KMS-11 (cell line): ENCODE results near the gene YBEY.
"Not testable (repeated sequence)": the region's sequence is repeated elsewhere in the genome, so short reads cannot be mapped to it uniquely, and the experiment has no call there.

Source experiments
- H2AFZ ChIP-seq: fragments of 200-600 bp; sonication (generic); 2 replicates; pipeline ENCODE4 v1.6.1; 2016; ENCODE audit warnings: antibody characterized with exemption, mixed run types, low read depth
- H3K27ac ChIP-seq: fragments of 200-600 bp; sonication (generic); 2 replicates; pipeline ENCODE4 v1.6.1; 2016; ENCODE audit warnings: mild to moderate bottlenecking, mixed run types
- H3K27me3 ChIP-seq: fragments of 200-600 bp; sonication (generic); 2 replicates; pipeline ENCODE4 v1.6.1; 2017; ENCODE audit warnings: mild to moderate bottlenecking, low read depth, mixed run types, moderate library complexity; ENCODE audit not compliant: insufficient read depth
- H3K36me3 ChIP-seq: fragments of 200-600 bp; sonication (generic); 2 replicates; pipeline ENCODE4 v1.6.1; 2017; ENCODE audit warnings: mild to moderate bottlenecking, mixed run types; ENCODE audit not compliant: insufficient read depth
- H3K4me1 ChIP-seq: fragments of 200-600 bp; sonication (generic); 2 replicates; pipeline ENCODE4 v1.6.1; 2016; ENCODE audit warnings: mild to moderate bottlenecking, low read depth, mixed run types; ENCODE audit not compliant: poor library complexity, severe bottlenecking
- H3K4me2 ChIP-seq: fragments of 200-600 bp; sonication (generic); 2 replicates; pipeline ENCODE4 v1.7.0; 2016; ENCODE audit warnings: mild to moderate bottlenecking, mixed run types
- H3K4me3 ChIP-seq: fragments of 200-600 bp; sonication (generic); IDR thresholded peaks from 2 replicates; pipeline ENCODE4 v1.6.1; 2017; ENCODE audit warnings: low read depth, low read length, mixed read lengths; ENCODE audit not compliant: insufficient read depth
- H3K79me2 ChIP-seq: fragments of 200-600 bp; sonication (generic); 2 replicates; pipeline ENCODE4 v1.6.1; 2016; ENCODE audit warnings: low read depth, mixed run types; ENCODE audit not compliant: insufficient read depth
- H3K9ac ChIP-seq: fragments of 200-600 bp; sonication (generic); 2 replicates; pipeline ENCODE4 v1.6.1; 2016; ENCODE audit warnings: mild to moderate bottlenecking, mixed run types
- H4K20me1 ChIP-seq: fragments of 200-600 bp; sonication (generic); 2 replicates; pipeline ENCODE4 v1.6.1; 2016; ENCODE audit warnings: mild to moderate bottlenecking, mixed run types; ENCODE audit not compliant: insufficient read depth
- CTCF ChIP-seq: fragments of 200-600 bp; sonication (generic); conservative IDR thresholded peaks from 2 replicates; pipeline ENCODE4 v1.6.1; 2017; ENCODE audit warnings: low read depth, mild to moderate bottlenecking, antibody characterized with exemption, low read length, moderate library complexity, mixed read lengths

The YBEY gene

GRCh38 chr21:46285761-46286647, at the start of gene YBEY:
Gene YBEY, plus strand, starts transcription at chr21:46286342. Its CDS starts 572 bp downstream, at chr21:46286914.
- peaks cover 8% of the 10 kb centered on the region; the same call in 1 of the 2 replicates for H3K36me3 ChIP-seq
- H4K20me1 ChIP-seq = no peaks in the 10 kb centered on the region
- no peak; the same call in 1 of the 2 replicates for TF ChIP-seq CTCF
- H2AFZ ChIP-seq = peak within 1 kb of the TSS; percentile 80
- peak within 1 kb of the TSS; percentile 75 for H3K9ac ChIP-seq
- peak within 1 kb of the TSS; percentile 77 for H3K27ac ChIP-seq
- H3K79me2 ChIP-seq = peaks cover 56% of the 10 kb centered on the region
- no peaks in the 10 kb centered on the region for H3K27me3 ChIP-seq
- no peak within 1 kb of the TSS for H3K4me3 ChIP-seq
- H3K4me1 ChIP-seq = peaks cover 61% of the 10 kb centered on the region
- peak within 1 kb of the TSS; percentile 87 for H3K4me2 ChIP-seq

DNA sequence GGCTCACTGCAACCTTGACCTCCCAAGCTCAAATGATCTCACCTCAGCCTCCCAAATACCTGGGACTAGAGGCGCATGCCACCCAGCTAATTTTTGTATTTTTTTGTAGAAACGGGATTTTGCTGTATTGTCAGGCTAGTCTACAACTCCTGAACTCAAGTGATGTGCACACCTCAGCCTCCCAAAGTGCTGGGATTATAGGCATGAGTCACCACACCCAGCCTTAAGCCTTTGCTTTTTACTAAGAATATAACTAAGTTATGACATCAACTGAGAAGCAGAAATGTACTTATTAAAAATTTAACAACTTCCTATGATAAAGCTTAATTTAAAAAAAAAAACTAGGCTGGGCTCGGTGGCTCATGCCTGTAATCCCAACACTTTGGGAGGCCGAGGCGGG, 48.7 kb upstream of the YBEY start:
- H3K27me3 ChIP-seq = no peaks in the 10 kb centered on the region
- no peak overlapping the region for H3K4me3 ChIP-seq
- H3K9ac ChIP-seq = no peak overlapping the region
- no peaks in the 10 kb centered on the region; the same call in 1 of the 2 replicates for H4K20me1 ChIP-seq
- no peaks in the 10 kb centered on the region for H3K79me2 ChIP-seq
- H2AFZ ChIP-seq = no peak overlapping the region
- no peaks in the 10 kb centered on the region; the same call in 1 of the 2 replicates for H3K36me3 ChIP-seq
- no peak overlapping the region for H3K27ac ChIP-seq
- TF ChIP-seq CTCF = no peak
- no peak overlapping the region for H3K4me2 ChIP-seq
- no peaks in the 10 kb centered on the region for H3K4me1 ChIP-seq

DNA sequence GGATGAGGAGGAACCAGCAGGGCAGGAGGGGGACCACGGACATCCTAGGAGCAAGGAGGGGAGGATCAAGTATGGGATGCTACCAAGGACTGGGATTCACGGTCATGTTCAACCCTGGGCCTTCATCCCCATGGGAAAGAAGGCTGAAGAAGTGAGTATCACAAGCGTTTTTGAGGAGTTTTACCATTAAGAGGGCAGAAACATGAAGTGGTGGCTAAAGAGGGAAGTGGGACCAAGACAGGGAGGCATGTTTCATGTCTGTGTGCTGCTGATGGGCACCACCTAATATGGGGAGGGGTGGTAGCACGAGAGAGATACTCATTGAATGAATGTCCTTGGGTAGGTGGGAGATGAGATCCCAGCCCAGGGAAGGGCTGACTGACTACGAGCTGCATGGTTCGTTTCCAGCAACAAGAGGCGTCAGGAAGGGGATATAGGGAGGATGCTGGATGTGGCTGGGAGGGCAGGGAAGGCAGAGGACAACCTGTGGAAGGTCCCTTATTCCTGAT, 46.3 kb upstream of the YBEY start:
- H3K27ac ChIP-seq = no peak overlapping the region
- no peaks in the 10 kb centered on the region; the same call in 1 of the 2 replicates for H3K79me2 ChIP-seq
- no peak for TF ChIP-seq CTCF
- no peaks in the 10 kb centered on the region; the same call in 1 of the 2 replicates for H4K20me1 ChIP-seq
- H3K36me3 ChIP-seq = no peaks in the 10 kb centered on the region; the same call in 1 of the 2 replicates
- no peak overlapping the region for H3K9ac ChIP-seq
- H3K4me1 ChIP-seq = no peaks in the 10 kb centered on the region
- H2AFZ ChIP-seq = no peak overlapping the region
- no peak overlapping the region for H3K4me3 ChIP-seq
- H3K27me3 ChIP-seq = no peaks in the 10 kb centered on the region
- no peak overlapping the region for H3K4me2 ChIP-seq

- not testable (repeated sequence) for H2AFZ ChIP-seq, H3K4me3 ChIP-seq, H3K27ac ChIP-seq, H3K36me3 ChIP-seq, H3K27me3 ChIP-seq, H3K4me1 ChIP-seq, H3K4me2 ChIP-seq, H3K79me2 ChIP-seq, H3K9ac ChIP-seq, H4K20me1 ChIP-seq
Observed at GRCh38 chr21:46241577-46241976, 44.6 kb upstream of the YBEY start.
